H9 (cell line): ENCODE results near the gene DDIAS. TPM values are rescaled to one million over a fixed set of nuclear protein-coding genes. Genes with fewer than 3 reads are reported as not detected.

Source experiments
- DNase-seq: peaks from one replicate; pipeline ENCODE4 v3.0.0-alpha.2; 2017
- H2AFZ ChIP-seq: one replicate; pipeline ENCODE4 v1.6.1; 2013; ENCODE audit warnings: mild to moderate bottlenecking, low read length, control low read depth, moderate library complexity
- H2AK5ac ChIP-seq: 2 replicates; pipeline ENCODE4 v1.6.1; 2013; ENCODE audit warnings: low read length, control low read depth, mixed read lengths; ENCODE audit not compliant: insufficient read length
- H2BK120ac ChIP-seq: one replicate; pipeline ENCODE4 v1.6.1; 2013; ENCODE audit warnings: low read depth, mild to moderate bottlenecking, low read length, control low read depth, inconsistent platforms; ENCODE audit not compliant: poor library complexity, severe bottlenecking
- H2BK12ac ChIP-seq: 2 replicates; pipeline ENCODE4 v1.6.1; 2013; ENCODE audit warnings: low read length, control low read depth, mixed read lengths, low read depth; ENCODE audit not compliant: insufficient read length
- H2BK15ac ChIP-seq: 2 replicates; pipeline ENCODE4 v1.6.1; 2013; ENCODE audit warnings: low read depth, low read length, control low read depth
- H2BK20ac ChIP-seq: one replicate; pipeline ENCODE4 v1.6.1; 2013; ENCODE audit warnings: low read depth, mild to moderate bottlenecking, low read length, control low read depth, inconsistent platforms; ENCODE audit not compliant: poor library complexity, severe bottlenecking
- H2BK5ac ChIP-seq: 2 replicates; pipeline ENCODE4 v1.6.1; 2013; ENCODE audit warnings: low read length, control low read depth, mixed read lengths; ENCODE audit not compliant: insufficient read length
- H3K14ac ChIP-seq: 2 replicates; pipeline ENCODE4 v1.6.1; 2013; ENCODE audit warnings: low read length, control low read depth; ENCODE audit not compliant: insufficient read depth
- H3K18ac ChIP-seq: 2 replicates; pipeline ENCODE4 v1.6.1; 2013; ENCODE audit warnings: low read depth, mild to moderate bottlenecking, mixed read lengths, low read length, control low read depth; ENCODE audit not compliant: insufficient read length
- H3K23ac ChIP-seq: 2 replicates; pipeline ENCODE4 v1.6.1; 2013; ENCODE audit warnings: low read length, control low read depth, mixed read lengths, low read depth; ENCODE audit not compliant: insufficient read length
- H3K23me2 ChIP-seq: 2 replicates; pipeline ENCODE4 v1.6.1; 2013; ENCODE audit warnings: low read depth, mild to moderate bottlenecking, mixed read lengths, low read length, control low read depth; ENCODE audit not compliant: insufficient read length, poor library complexity, severe bottlenecking
- H3K27ac ChIP-seq: 2 replicates; pipeline ENCODE4 v1.5.1; 2013; ENCODE audit warnings: low read length, control low read depth, mixed read lengths, low read depth; ENCODE audit not compliant: insufficient read length
- H3K27me3 ChIP-seq: 2 replicates; pipeline ENCODE4 v1.6.1; 2013; ENCODE audit warnings: low read length, control low read depth, inconsistent platforms; ENCODE audit not compliant: insufficient read depth
- H3K4ac ChIP-seq: 2 replicates; pipeline ENCODE4 v1.6.1; 2013; ENCODE audit warnings: low read depth, mild to moderate bottlenecking, control low read depth, inconsistent platforms, low read length, moderate library complexity
- H3K4me1 ChIP-seq: 2 replicates; pipeline ENCODE4 v1.6.1; 2013; ENCODE audit warnings: low read length, control low read depth, inconsistent platforms; ENCODE audit not compliant: insufficient read depth
- H3K4me2 ChIP-seq: 2 replicates; pipeline ENCODE4 v1.6.1; 2013; ENCODE audit warnings: low read length, control low read depth, mixed read lengths; ENCODE audit not compliant: insufficient read length, insufficient read depth
- H3K56ac ChIP-seq: 2 replicates; pipeline ENCODE4 v1.6.1; 2013; ENCODE audit warnings: low read depth, mild to moderate bottlenecking, mixed read lengths, low read length, control low read depth; ENCODE audit not compliant: insufficient read length
- H3K79me1 ChIP-seq: 2 replicates; pipeline ENCODE4 v1.6.1; 2013; ENCODE audit warnings: low read depth, mild to moderate bottlenecking, moderate library complexity, low read length, control low read depth, inconsistent platforms; ENCODE audit not compliant: insufficient read depth, poor library complexity, severe bottlenecking
- H3K79me2 ChIP-seq: 2 replicates; pipeline ENCODE4 v1.6.1; 2013; ENCODE audit warnings: low read length, control low read depth, inconsistent platforms; ENCODE audit not compliant: insufficient read depth
- H3K9ac ChIP-seq: 2 replicates; pipeline ENCODE4 v1.6.1; 2013; ENCODE audit warnings: low read length, control low read depth, mixed read lengths; ENCODE audit not compliant: insufficient read length; ENCODE audit errors: extremely low read depth
- H3K9me3 ChIP-seq: one replicate; pipeline ENCODE4 v1.6.1; 2013; ENCODE audit warnings: low read depth, low read length, inconsistent platforms; ENCODE audit not compliant: control insufficient read depth
- H3T11ph ChIP-seq: one replicate; pipeline ENCODE4 v1.6.1; 2013; ENCODE audit warnings: mild to moderate bottlenecking, low read length, control low read depth, inconsistent platforms
- H4K20me1 ChIP-seq: one replicate; pipeline ENCODE4 v1.6.1; 2013; ENCODE audit not compliant: control insufficient read depth, insufficient read length, insufficient read depth
- H4K5ac ChIP-seq: 2 replicates; pipeline ENCODE4 v1.6.1; 2013; ENCODE audit warnings: low read depth, mild to moderate bottlenecking, mixed read lengths, low read length, control low read depth; ENCODE audit not compliant: insufficient read length
- H4K8ac ChIP-seq: replicated peaks from 2 replicates; pipeline ENCODE4 v1.6.1; 2013; ENCODE audit warnings: low read length, control low read depth, mixed read lengths, low read depth; ENCODE audit not compliant: insufficient read length
- H4K91ac ChIP-seq: 2 replicates; pipeline ENCODE4 v1.6.1; 2013; ENCODE audit warnings: low read depth, mild to moderate bottlenecking, moderate library complexity, mixed read lengths, low read length, control low read depth; ENCODE audit not compliant: insufficient read length
- H3K27ac Mint-ChIP-seq, 3 experiments: 2 replicates in 2 of 3; 3 replicates in 1 of 3; pipeline ENCODE4 v1.8.0; 2020 to 2021; ENCODE audit warnings: mixed read lengths in 3 of 3, mild to moderate bottlenecking in 1 of 3, moderate library complexity in 1 of 3
- H3K27me3 Mint-ChIP-seq: 2 replicates; pipeline ENCODE4 v1.8.0; 2021; ENCODE audit warnings: low read depth, mild to moderate bottlenecking, moderate library complexity, mixed read lengths
- H3K36me3 Mint-ChIP-seq, 3 experiments: 2 replicates in 2 of 3; 3 replicates in 1 of 3; pipeline ENCODE4 v1.8.0; 2020 to 2021; ENCODE audit warnings: low read depth in 3 of 3, mixed read lengths in 3 of 3; ENCODE audit not compliant: insufficient read depth in 1 of 3
- H3K4me1 Mint-ChIP-seq, 2 experiments: 2 replicates each; pipeline ENCODE4 v1.8.0; 2020; ENCODE audit warnings: mixed read lengths in 2 of 2
- H3K4me3 Mint-ChIP-seq, 2 experiments: 2 replicates in 1 of 2; 3 replicates in 1 of 2; pipeline ENCODE4 v1.8.0; 2020 to 2021; ENCODE audit warnings: mild to moderate bottlenecking in 2 of 2, mixed read lengths in 2 of 2, moderate library complexity in 1 of 2
- H3K9me3 Mint-ChIP-seq, 2 experiments: 2 replicates in 1 of 2; 3 replicates in 1 of 2; pipeline ENCODE4 v1.8.0; 2020; ENCODE audit warnings: mild to moderate bottlenecking in 2 of 2, mixed read lengths in 2 of 2, moderate library complexity in 1 of 2
- CTCF ChIP-seq: fragments of 200-600 bp; sonication (generic); conservative IDR thresholded peaks from 3 replicates; pipeline ENCODE4 v1.8.0; 2021; ENCODE audit warnings: antibody characterized with exemption, mild to moderate bottlenecking
- total RNA-seq: library from RNA; stranded (reverse); gene quantifications from 2 replicates; pipeline ENCODE4 v1.2.1, GENCODE V29; 2021

Gene DDIAS
- total RNA-seq, 1 experiment from 2014 or later: 18.6 TPM

GRCh38 chr11:82945682-82946081, 44.1 kb downstream of the DDIAS start:
- H2BK5ac ChIP-seq: no peak overlapping the region
- H4K20me1 ChIP-seq: no peaks in the 10 kb centered on the region
- no peak overlapping the region for H3K4me2 ChIP-seq
- H3K18ac ChIP-seq: no peak overlapping the region
- no peak overlapping the region for H4K91ac ChIP-seq
- H3K23me2 ChIP-seq: no peaks in the 10 kb centered on the region
- no peak overlapping the region for H2AFZ ChIP-seq
- H3T11ph ChIP-seq: no peak overlapping the region
- H3K23ac ChIP-seq: no peak overlapping the region
- no peaks in the 10 kb centered on the region for H3K4me1 ChIP-seq
- TF ChIP-seq CTCF: no peak
- H3K9ac ChIP-seq: no peak overlapping the region
- H3K4ac ChIP-seq: no peak overlapping the region
- H3K14ac ChIP-seq: no peak overlapping the region
- Mint-ChIP-seq H3K4me1 (peaks cover 12 to 13% of the 10 kb centered on the region in 2 experiments), H3K36me3 (peaks cover 0 to 15% (median 4%) of the 10 kb centered on the region in 3 experiments; a peak in 4 of 7 replicates), H3K27me3 (peaks cover 3% of the 10 kb centered on the region; the same call in 1 of the 2 replicates), H3K27ac (no peak overlapping the region), H3K4me3 (no peak overlapping the region), H3K9me3 (peaks cover 3 to 5% of the 10 kb centered on the region in 2 experiments; a peak in 4 of 5 replicates)
- no peak overlapping the region for H2BK20ac ChIP-seq
- H4K8ac ChIP-seq: no peak overlapping the region
- H3K56ac ChIP-seq: no peak overlapping the region
- H3K9me3 ChIP-seq: no peaks in the 10 kb centered on the region
- no peak overlapping the region for H2BK15ac ChIP-seq
- no peak overlapping the region for H2BK12ac ChIP-seq
- no peak overlapping the region for H2AK5ac ChIP-seq
- no peaks in the 10 kb centered on the region; the same call in 1 of the 2 replicates for H3K79me2 ChIP-seq
- no peak for DNase-seq
- H4K5ac ChIP-seq: no peak overlapping the region
- H3K79me1 ChIP-seq: no peaks in the 10 kb centered on the region
- H3K27ac ChIP-seq: no peak overlapping the region
- H2BK120ac ChIP-seq: no peak overlapping the region
- H3K27me3 ChIP-seq: no peaks in the 10 kb centered on the region
